Smooth muscle cell (in vitro differentiated cells): ENCODE results near the gene SOBP. TPM values are rescaled to one million over a fixed set of nuclear protein-coding genes. Genes with fewer than 3 reads are reported as not detected.

ENCODE experiments used
- DNase-seq: peaks from one replicate; lab custom pipeline; 2025; ENCODE audit not compliant: unreplicated experiment; lab: John Stamatoyannopoulos, UW
- H2AFZ ChIP-seq: fragments of 200-600 bp; sonication (generic); 2 replicates; pipeline ENCODE4 v1.6.0; 2016; ENCODE audit warnings: antibody characterized with exemption, low read depth, mild to moderate bottlenecking
- H3F3A ChIP-seq: fragments of 200-600 bp; sonication (generic); 2 replicates; pipeline ENCODE4 v1.6.0; 2017; ENCODE audit warnings: antibody characterized with exemption, low read depth
- H3K27ac ChIP-seq: fragments of 200-600 bp; sonication (generic); 2 replicates; pipeline ENCODE4 v1.5.1; 2016; ENCODE audit warnings: low read depth, mild to moderate bottlenecking
- H3K27me3 ChIP-seq: fragments of 200-600 bp; sonication (generic); 2 replicates; pipeline ENCODE4 v1.6.1; 2016; ENCODE audit warnings: low read depth, mild to moderate bottlenecking
- H3K36me3 ChIP-seq: fragments of 200-600 bp; sonication (generic); 2 replicates; pipeline ENCODE4 v1.5.1; 2016; ENCODE audit warnings: low read depth
- H3K4me1 ChIP-seq: fragments of 200-600 bp; sonication (generic); 2 replicates; pipeline ENCODE4 v1.5.1; 2016; ENCODE audit warnings: low read depth
- H3K4me2 ChIP-seq: fragments of 200-600 bp; sonication (generic); 2 replicates; pipeline ENCODE4 v1.6.0; 2016; ENCODE audit warnings: mild to moderate bottlenecking
- H3K4me3 ChIP-seq: fragments of 200-600 bp; sonication (generic); 2 replicates; pipeline ENCODE4 v1.5.1; 2016; ENCODE audit warnings: mild to moderate bottlenecking
- H3K79me2 ChIP-seq: fragments of 200-600 bp; sonication (generic); 2 replicates; pipeline ENCODE4 v1.6.0; 2016; ENCODE audit warnings: low read depth, mild to moderate bottlenecking
- H3K9ac ChIP-seq: fragments of 200-600 bp; sonication (generic); 2 replicates; pipeline ENCODE4 v1.6.0; 2016; ENCODE audit warnings: low read depth
- H3K9me3 ChIP-seq: fragments of 200-600 bp; sonication (generic); replicated peaks from 2 replicates; pipeline ENCODE4 v1.5.1; 2016; ENCODE audit warnings: low read depth
- H4K20me1 ChIP-seq: fragments of 200-600 bp; sonication (generic); 2 replicates; pipeline ENCODE4 v1.6.0; 2016; ENCODE audit warnings: low read depth
- WGBS: methylation state at CpG from one replicate; pipeline ENCODE4 v1.1.7; 2016; ENCODE audit warnings: low lambda C conversion rate; 5-methylcytosine and 5-hydroxymethylcytosine counted together
- polyA plus RNA-seq: library from polyadenylated mRNA; unstranded; fragments of >200 nt; fragmentation: Nextera tagmentation; extraction: Ambion mirVana; gene quantifications from 2 replicates; pipeline ENCODE4 v1.2.1, GENCODE V29; 2016
- total RNA-seq: library from RNA; depleted of rRNA; stranded (reverse); fragments of >200 nt; gene quantifications from 2 replicates; pipeline ENCODE4 v1.2.3, GENCODE V29; 2014
- TF ChIP-seq, protein P1 (sequence below): fragments of 200-600 bp; sonication (generic); IDR thresholded peaks from 2 replicates; pipeline ENCODE4 v1.5.1; 2017; ENCODE audit warnings: borderline replicate concordance, mild to moderate bottlenecking, antibody characterized with exemption; ENCODE audit not compliant: insufficient read depth, poor library complexity, severe bottlenecking

SOBP gene
- total and polyA plus RNA-seq, 2 experiments from 2014 or later: 0.67 to 4.0 TPM

DNA sequence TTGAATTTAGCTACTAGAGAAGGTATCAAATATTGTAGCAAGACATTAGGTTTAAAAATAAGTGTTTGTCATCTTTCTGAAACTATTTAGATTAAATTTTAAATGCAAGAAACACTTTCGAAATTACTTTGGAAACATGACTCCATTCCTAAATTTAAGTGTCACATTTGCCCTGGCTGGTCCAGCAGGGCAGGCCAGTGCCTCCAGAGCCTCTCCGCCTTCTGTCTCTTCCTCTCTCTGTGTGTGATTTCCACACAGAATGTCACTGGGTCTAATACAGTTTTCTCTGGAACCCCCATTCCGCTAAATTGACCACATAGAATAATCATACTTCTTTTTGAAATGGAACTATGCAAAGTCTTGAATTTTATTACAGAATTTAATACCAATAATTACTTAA lies 111.5 kb downstream of the SOBP start:
- H3K79me2 ChIP-seq: no peaks in the 10 kb centered on the region
- H3K36me3 ChIP-seq: no peaks in the 10 kb centered on the region
- no peaks in the 10 kb centered on the region for H4K20me1 ChIP-seq
- H3K27me3 ChIP-seq: no peaks in the 10 kb centered on the region
- peak overlapping the region; percentile 32 for H3K4me2 ChIP-seq
- DNase-seq: no peak
- no peak overlapping the region for H3K4me3 ChIP-seq
- no peaks in the 10 kb centered on the region for H3F3A ChIP-seq
- WGBS: 90% methylated on average over 3 of the region's 3 CpGs
- no peak overlapping the region for H3K27ac ChIP-seq
- H3K9me3 ChIP-seq: no peaks in the 10 kb centered on the region
- H3K9ac ChIP-seq: no peak overlapping the region
- H2AFZ ChIP-seq: no peak overlapping the region
- TF ChIP-seq, protein P1, sequence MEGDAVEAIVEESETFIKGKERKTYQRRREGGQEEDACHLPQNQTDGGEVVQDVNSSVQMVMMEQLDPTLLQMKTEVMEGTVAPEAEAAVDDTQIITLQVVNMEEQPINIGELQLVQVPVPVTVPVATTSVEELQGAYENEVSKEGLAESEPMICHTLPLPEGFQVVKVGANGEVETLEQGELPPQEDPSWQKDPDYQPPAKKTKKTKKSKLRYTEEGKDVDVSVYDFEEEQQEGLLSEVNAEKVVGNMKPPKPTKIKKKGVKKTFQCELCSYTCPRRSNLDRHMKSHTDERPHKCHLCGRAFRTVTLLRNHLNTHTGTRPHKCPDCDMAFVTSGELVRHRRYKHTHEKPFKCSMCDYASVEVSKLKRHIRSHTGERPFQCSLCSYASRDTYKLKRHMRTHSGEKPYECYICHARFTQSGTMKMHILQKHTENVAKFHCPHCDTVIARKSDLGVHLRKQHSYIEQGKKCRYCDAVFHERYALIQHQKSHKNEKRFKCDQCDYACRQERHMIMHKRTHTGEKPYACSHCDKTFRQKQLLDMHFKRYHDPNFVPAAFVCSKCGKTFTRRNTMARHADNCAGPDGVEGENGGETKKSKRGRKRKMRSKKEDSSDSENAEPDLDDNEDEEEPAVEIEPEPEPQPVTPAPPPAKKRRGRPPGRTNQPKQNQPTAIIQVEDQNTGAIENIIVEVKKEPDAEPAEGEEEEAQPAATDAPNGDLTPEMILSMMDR: no peak
- peaks cover 54% of the 10 kb centered on the region for H3K4me1 ChIP-seq

DNA sequence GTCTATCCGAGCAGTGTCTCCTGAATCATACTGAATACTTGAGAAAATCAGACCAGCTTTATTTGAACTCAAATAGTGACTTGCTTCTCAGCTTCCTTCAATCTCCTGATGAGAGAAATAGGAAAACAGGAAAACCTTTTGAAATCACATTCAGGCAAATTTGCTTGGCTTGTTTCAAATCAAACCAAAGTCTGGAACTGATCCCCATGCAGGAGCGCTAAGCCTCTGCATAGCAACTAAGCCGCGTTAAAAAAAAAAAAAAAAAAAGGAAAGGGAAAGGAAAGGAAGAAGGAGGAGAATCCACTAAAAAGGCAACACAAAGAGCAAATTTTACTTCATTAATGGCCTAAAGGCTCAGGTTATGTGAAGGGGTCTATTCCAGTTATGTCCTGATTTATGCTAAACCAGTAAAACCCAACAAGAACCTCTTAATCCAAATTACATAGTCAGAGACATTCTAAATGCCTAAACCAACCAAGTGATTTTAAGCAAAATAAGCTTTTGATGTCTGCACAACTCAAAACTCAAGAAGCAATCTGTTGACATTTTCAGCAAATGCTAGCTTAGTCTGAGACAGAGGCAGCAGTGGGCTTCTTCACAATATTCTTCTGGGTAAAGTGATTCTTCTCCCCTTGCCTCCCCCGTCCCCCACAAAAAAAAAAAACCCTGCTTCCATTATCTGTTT lies 112.5 kb downstream of the SOBP start:
- 42% methylated on average over 5 of the region's 5 CpGs for WGBS
- no peak overlapping the region for H3K9ac ChIP-seq
- H3K4me1 ChIP-seq: peaks cover 57% of the 10 kb centered on the region

DNA sequence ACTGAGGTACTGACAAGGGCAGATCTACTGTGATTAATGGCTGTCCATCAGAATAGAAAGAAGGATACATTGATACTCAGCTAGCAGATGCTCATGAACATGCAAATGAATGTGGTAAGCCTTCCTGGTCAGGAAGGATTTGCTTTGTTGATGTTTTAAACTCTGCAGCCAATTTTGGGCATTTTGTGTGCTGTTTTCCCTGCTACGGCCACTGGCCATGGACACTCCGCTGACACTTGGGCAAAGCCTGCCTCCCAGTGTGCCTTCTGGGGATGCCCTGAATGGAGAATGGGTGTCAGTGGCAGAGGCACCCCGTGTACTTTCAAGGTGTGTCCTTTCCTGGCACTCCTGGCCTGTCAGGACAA lies 113.1 kb downstream of the SOBP start:
- Histone ChIP-seq H2AFZ (no peak overlapping the region), H3K27ac (no peak overlapping the region), H3K36me3 (no peaks in the 10 kb centered on the region), H3K4me3 (no peak overlapping the region), H3K9me3 (no peaks in the 10 kb centered on the region), H3K79me2 (no peaks in the 10 kb centered on the region), H3K4me2 (no peak overlapping the region), H4K20me1 (no peaks in the 10 kb centered on the region), H3K27me3 (no peaks in the 10 kb centered on the region), H3F3A (no peaks in the 10 kb centered on the region), H3K4me1 (peaks cover 57% of the 10 kb centered on the region), H3K9ac (no peak overlapping the region)
- 63% methylated on average over 3 of the region's 3 CpGs for WGBS
- DNase-seq: no peak
- TF ChIP-seq, protein P1: no peak

More for the DNA sequence above, 112.5 kb downstream of the SOBP start:
- Histone ChIP-seq H3K27ac (no peak overlapping the region), H3K4me3 (no peak overlapping the region), H2AFZ (no peak overlapping the region), H3F3A (no peaks in the 10 kb centered on the region), H3K79me2 (no peaks in the 10 kb centered on the region), H3K9me3 (no peaks in the 10 kb centered on the region), H3K36me3 (no peaks in the 10 kb centered on the region), H3K27me3 (no peaks in the 10 kb centered on the region), H4K20me1 (no peaks in the 10 kb centered on the region), H3K4me2 (peak overlapping the region; percentile 5)
- no peak for DNase-seq
- TF ChIP-seq, protein P1: no peak

DNA sequence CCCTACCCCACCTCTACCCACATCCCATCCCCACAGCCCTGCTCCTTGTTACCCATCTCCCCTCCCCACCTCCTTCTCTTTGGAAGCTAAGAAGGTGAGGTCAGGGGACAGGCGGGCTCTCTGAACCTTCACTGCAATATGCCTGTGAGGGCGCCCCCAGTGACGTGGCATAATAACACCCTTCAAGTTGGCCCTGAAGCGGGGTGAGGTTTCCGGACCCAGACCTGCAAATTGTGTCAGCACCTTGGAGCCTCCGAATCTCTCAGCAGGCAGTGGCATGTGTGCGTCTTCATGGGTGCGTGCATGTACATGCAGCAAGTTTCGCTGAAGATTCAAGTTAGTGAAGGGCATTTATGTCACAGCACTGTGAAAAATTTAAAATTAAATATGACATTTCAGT lies 114.6 kb downstream of the SOBP start:
- no peaks in the 10 kb centered on the region for H3K27me3 ChIP-seq
- no peaks in the 10 kb centered on the region for H3F3A ChIP-seq
- H3K9me3 ChIP-seq: no peaks in the 10 kb centered on the region
- no peak overlapping the region for H3K4me2 ChIP-seq
- H3K36me3 ChIP-seq: no peaks in the 10 kb centered on the region
- 92% methylated on average over 9 of the region's 9 CpGs for WGBS
- DNase-seq: no peak
- H3K79me2 ChIP-seq: no peaks in the 10 kb centered on the region
- H4K20me1 ChIP-seq: no peaks in the 10 kb centered on the region
- TF ChIP-seq, protein P1: no peak
- no peak overlapping the region for H3K4me3 ChIP-seq
- H3K9ac ChIP-seq: no peak overlapping the region
- peaks cover 56% of the 10 kb centered on the region for H3K4me1 ChIP-seq
- no peak overlapping the region for H3K27ac ChIP-seq
- H2AFZ ChIP-seq: no peak overlapping the region
